PFSK-1 (cell line): ENCODE measurements around the gene MRAS.

Source experiments
- FOXP2 ChIP-seq: optimal IDR thresholded peaks from 2 replicates; pipeline ENCODE3; 2011; ENCODE audit warnings: borderline replicate concordance, control low read depth, inconsistent platforms; ENCODE audit not compliant: insufficient read depth; ENCODE audit errors: extremely low read length, extremely low read depth
- POLR2AphosphoS5 ChIP-seq: IDR thresholded peaks from 2 replicates; pipeline ENCODE4 v1.6.1; 2012; ENCODE audit warnings: low read depth, mild to moderate bottlenecking, control low read depth, low read length, moderate library complexity
- SIN3A ChIP-seq: IDR thresholded peaks from 2 replicates; pipeline ENCODE4 v1.6.1; 2012; ENCODE audit warnings: mild to moderate bottlenecking, low read length, moderate library complexity, borderline replicate concordance; ENCODE audit not compliant: insufficient read depth
- TAF1 ChIP-seq: IDR thresholded peaks from 2 replicates; pipeline ENCODE4 v1.6.1; 2012; ENCODE audit warnings: low read length, control low read depth, borderline replicate concordance; ENCODE audit not compliant: insufficient read depth

- TF ChIP-seq POLR2AphosphoS5 (no peak), SIN3A (no peak), TAF1 (no peak), FOXP2 (no peak)
Observed at GRCh38 chr3:138348754-138349739, 668 bp downstream of the MRAS start.
